Stomach (tissue), 9 donors: ENCODE data around the gene GNB1L. TPM values are rescaled to one million over a fixed set of nuclear protein-coding genes. Genes with fewer than 3 reads are reported as not detected.

ENCODE experiments used
- DNase-seq, 2 donors: peaks; one replicate each; pipeline versions ENCODE4 v3.0.0 to v3.0.0-alpha.2; 2013 to 2019
- H3K27ac ChIP-seq, 5 donors: fragments of 200-600 bp in 4 of 5; sonication (generic) in 4 of 5; one replicate each; pipeline ENCODE4 v1.5.1; 2013 to 2019; ENCODE audit warnings: mild to moderate bottlenecking in 1 of 5, moderate library complexity in 1 of 5
- H3K27me3 ChIP-seq, 3 donors: fragments of 200-600 bp; sonication (generic); one replicate each; pipeline ENCODE4 v1.5.1; 2017 to 2019; ENCODE audit warnings: mixed run types in 1 of 3
- H3K36me3 ChIP-seq, 4 donors: fragments of 200-600 bp; sonication (generic); 1 replicate in 3 of 4; 2 replicates in 1 of 4; pipeline ENCODE4 v1.5.1; 2016 to 2019
- H3K4me1 ChIP-seq, 4 donors: fragments of 200-600 bp; sonication (generic); one replicate each; pipeline ENCODE4 v1.5.1; 2016 to 2019
- H3K4me3 ChIP-seq, 4 donors: fragments of 200-600 bp; sonication (generic) in 3 of 4; one replicate each; pipeline ENCODE4 v1.5.1; 2016 to 2019; ENCODE audit warnings: mild to moderate bottlenecking in 1 of 4
- H3K9me3 ChIP-seq, 4 donors: fragments of 200-600 bp; sonication (generic); one replicate each; pipeline ENCODE4 v1.5.1; 2016 to 2019
- EP300 ChIP-seq: sonication (generic); formaldehyde crosslinking; IDR thresholded peaks from one replicate; pipeline ENCODE4 v1.6.1; 2017; ENCODE audit warnings: antibody characterized with exemption
- POLR2A ChIP-seq, 4 donors: fragments of 450-650 bp; IDR thresholded peaks; one replicate each; pipeline ENCODE4 v1.6.1; 2016; ENCODE audit warnings: antibody characterized with exemption in 4 of 4, control low read depth in 2 of 4, mild to moderate bottlenecking in 1 of 4, moderate library complexity in 1 of 4
- POLR2AphosphoS5 ChIP-seq, 3 donors: sonication (generic); formaldehyde crosslinking; IDR thresholded peaks; one replicate each; pipeline ENCODE4 v1.6.1; 2016; ENCODE audit warnings: antibody characterized with exemption in 3 of 3
- WGBS, 5 donors: extraction: QIAGEN DNeasy Blood & Tissue Kit in 3 of 5; methylation state at CpG; one replicate each; pipeline versions ENCODE4 v1.1.5 to v1.1.7; 2013 to 2018; 5-methylcytosine and 5-hydroxymethylcytosine counted together
- intact Hi-C: fragments of 100-400 bp; cut with DNase I; formaldehyde crosslinking; loops from one replicate; pipeline ENCODE4 v1.15.1; 2023; ENCODE audit warnings: low total_unique reads
- polyA plus RNA-seq, 3 donors: library from polyadenylated mRNA; stranded (reverse); fragments of 200-250 nt; gene quantifications; one replicate each; pipeline ENCODE4 v1.2.3, GENCODE V29; 2013
- total RNA-seq, 5 donors: library from RNA; depleted of rRNA; stranded (reverse); fragments of >200 nt; gene quantifications; one replicate each; pipeline versions ENCODE4 v1.1.0 to v1.2.3, GENCODE V29; 2014 to 2016
- TF ChIP-seq, protein P1 (sequence below), 7 experiments: fragments of 450-650 bp in 4 of 7; fragments of 200-600 bp in 3 of 7; sonication (generic) in 3 of 7; IDR thresholded peaks; one replicate each; pipeline ENCODE4 v1.5.1; 2016 to 2019; ENCODE audit warnings: antibody characterized with exemption in 7 of 7, control low read depth in 2 of 7, mild to moderate bottlenecking in 1 of 7
- donor health status: healthy with polysubstance abuse.
- donor health status: Bipolar disorder and iron deficiency.
- donor health status: healthy.

The GNB1L gene
- total and polyA plus RNA-seq, 8 donors: 0.29 to 6.8 (median 3.1) TPM; not detected in 1

DNA sequence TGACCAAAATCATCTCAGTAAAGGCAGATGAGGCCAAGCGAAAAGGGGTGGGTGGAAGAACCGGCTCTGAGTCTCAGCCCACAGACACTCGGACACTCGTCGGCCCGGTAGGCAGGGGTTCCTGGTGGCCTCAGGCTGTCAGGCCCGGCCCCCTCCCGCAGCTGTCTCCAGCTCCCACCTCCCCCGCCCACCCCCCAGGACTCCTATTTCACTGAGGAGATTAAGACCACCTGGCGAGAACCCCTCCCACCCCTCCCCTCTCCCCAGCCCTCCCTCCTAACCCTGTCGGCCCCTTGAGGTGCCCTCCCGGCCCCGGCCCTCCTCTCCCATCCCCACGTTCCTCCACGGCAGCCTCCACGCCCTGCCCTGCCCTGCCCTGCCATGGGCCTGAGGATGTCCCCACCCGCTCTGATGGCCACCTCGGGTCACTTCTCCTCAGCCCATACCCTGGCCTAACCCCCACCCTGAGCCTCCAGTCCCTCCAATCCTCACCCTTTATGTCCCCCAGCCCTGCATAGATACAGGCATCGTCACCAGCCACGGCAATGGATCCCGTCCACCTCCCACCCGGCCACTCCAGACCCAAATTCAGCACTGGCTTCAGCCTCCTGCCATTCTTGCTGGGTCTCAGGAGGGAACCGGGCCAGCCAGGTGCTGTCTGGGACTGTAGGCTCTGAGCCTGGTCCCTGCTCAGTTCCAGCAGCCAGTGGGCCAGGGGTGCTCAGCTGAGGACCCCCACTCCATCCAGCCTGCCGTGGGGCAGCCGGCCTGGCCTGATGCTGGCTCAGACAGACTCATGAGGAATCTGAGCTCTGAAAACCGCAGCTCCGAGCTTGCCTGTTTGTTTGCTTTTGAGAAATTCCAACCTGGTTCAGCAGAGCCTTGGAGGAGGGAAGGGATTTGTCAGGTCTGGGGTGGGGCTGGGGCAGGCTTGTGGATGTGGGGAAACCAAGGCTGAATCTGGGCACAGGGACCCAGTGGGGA lies 103.9 kb downstream of the GNB1L start:
- no peak for DNase-seq
- Histone ChIP-seq H3K4me1 (peaks cover 8 to 12% (median 11%) of the 10 kb centered on the region in 4 donors), H3K27me3 (peaks cover 17 to 82% (median 30%) of the 10 kb centered on the region in 3 donors), H3K36me3 (no peaks in the 10 kb centered on the region), H3K27ac (no peak overlapping the region), H3K4me3 (no peak overlapping the region), H3K9me3 (no peaks in the 10 kb centered on the region)
- intact Hi-C loops: no loop called here
- TF ChIP-seq EP300: no peak
- no peak for TF ChIP-seq POLR2A (IDR thresholded peaks at IDR 0.05)
- TF ChIP-seq, protein P1, sequence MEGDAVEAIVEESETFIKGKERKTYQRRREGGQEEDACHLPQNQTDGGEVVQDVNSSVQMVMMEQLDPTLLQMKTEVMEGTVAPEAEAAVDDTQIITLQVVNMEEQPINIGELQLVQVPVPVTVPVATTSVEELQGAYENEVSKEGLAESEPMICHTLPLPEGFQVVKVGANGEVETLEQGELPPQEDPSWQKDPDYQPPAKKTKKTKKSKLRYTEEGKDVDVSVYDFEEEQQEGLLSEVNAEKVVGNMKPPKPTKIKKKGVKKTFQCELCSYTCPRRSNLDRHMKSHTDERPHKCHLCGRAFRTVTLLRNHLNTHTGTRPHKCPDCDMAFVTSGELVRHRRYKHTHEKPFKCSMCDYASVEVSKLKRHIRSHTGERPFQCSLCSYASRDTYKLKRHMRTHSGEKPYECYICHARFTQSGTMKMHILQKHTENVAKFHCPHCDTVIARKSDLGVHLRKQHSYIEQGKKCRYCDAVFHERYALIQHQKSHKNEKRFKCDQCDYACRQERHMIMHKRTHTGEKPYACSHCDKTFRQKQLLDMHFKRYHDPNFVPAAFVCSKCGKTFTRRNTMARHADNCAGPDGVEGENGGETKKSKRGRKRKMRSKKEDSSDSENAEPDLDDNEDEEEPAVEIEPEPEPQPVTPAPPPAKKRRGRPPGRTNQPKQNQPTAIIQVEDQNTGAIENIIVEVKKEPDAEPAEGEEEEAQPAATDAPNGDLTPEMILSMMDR (IDR thresholded peaks at IDR 0.05): no peak
- no peak for TF ChIP-seq POLR2AphosphoS5 (IDR thresholded peaks at IDR 0.05)
- 39 to 55% (median 48%) methylated on average over 21 to 27 of the region's 27 CpGs for WGBS, 5 donors

DNA sequence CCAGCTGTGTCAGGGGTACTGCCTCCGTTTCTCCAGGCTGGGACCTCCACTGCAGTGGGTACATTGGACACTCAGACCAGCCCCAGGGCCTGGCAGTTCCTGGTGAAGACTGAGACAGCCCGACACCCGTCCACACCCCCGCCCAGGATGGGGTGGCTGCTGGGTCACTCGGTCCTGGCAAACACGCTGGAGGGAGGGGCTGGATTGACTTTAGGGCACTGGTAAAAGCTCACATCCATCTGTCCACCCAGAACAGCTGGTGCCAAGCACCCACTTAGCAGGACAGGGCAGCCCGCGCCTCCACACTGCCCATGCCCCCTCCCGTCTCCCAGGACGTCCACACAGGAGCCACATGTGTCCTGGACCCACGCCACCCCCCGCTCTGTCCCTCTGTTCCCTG lies 104.8 kb downstream of the GNB1L start:
- Histone ChIP-seq H3K9me3 (no peaks in the 10 kb centered on the region), H3K36me3 (no peaks in the 10 kb centered on the region), H3K27ac (no peak overlapping the region), H3K27me3 (peaks cover 11 to 72% (median 20%) of the 10 kb centered on the region in 3 donors), H3K4me3 (no peak overlapping the region), H3K4me1 (peaks cover 0 to 2% (median 2%) of the 10 kb centered on the region in 4 donors)
- intact Hi-C loops: no loop called here
- TF ChIP-seq EP300: no peak
- TF ChIP-seq, protein P1 (IDR thresholded peaks at IDR 0.05): no peak
- TF ChIP-seq POLR2AphosphoS5 (IDR thresholded peaks at IDR 0.05): no peak
- TF ChIP-seq POLR2A (IDR thresholded peaks at IDR 0.05): no peak
- DNase-seq: no peak
- 49 to 64% (median 57%) methylated on average over 7 to 12 of the region's 12 CpGs for WGBS, 5 donors

DNA sequence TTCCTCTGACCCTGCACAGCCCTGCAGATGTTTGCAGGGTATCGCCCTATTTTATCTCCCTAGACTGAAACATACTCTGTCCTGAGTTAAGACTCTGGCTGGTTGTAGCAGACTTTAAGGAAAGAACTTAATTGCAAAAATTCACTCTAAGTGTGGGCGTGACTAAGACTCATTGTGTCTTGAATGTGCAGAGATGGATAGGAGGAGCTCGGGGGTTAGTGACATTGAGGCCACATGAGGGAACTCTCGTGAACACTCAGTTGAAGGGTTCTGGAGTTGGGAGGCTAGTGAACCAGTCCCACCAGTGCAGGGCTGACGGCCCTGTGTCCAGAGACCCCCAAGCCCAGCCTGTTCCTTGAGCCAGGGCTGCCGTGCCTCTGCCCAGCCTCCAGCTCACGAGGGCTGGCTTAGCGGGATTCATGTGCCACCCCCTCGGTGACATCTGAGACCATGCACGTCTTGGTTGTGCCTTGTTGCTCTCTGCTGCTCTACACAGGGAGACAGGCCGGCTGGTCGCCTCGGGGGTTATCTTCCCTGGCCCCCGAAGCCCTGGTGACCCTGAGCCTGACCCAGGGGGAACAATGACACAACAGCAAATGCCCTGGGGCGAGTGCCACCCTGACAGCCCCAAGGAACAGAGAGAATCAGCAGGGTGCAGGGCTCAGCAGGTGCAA lies 105.5 kb downstream of the GNB1L start:
- intact Hi-C loops: no loop called here
- 64 to 78% (median 67%) methylated on average over 7 to 15 of the region's 15 CpGs for WGBS, 5 donors
- no peaks in the 10 kb centered on the region for H3K4me1 ChIP-seq

DNA sequence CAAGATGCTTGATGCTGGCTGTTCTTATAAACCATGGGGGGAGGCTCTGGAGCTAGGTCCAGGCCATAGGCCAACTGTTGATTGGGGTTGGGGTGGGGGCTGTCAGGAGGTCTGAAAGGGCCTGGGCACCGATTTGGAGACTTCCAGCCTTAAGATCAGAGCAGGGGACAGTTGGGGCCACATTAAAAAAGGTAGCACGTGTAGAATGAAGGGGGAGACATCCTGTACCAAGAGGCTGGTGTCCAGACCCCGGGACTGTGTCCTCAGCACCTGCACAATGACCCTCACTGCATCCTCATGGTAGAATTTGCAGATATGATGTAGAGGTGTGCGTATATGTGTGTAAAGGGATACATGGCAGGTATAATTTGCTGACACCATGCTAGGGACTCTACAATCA lies 106.5 kb downstream of the GNB1L start:
- WGBS, 5 donors: 64 to 73% (median 67%) methylated on average over 3 to 4 of the region's 4 CpGs
- Histone ChIP-seq H3K9me3 (no peaks in the 10 kb centered on the region), H3K27me3 (peaks cover 0 to 55% (median 5%) of the 10 kb centered on the region in 3 donors), H3K4me1 (no peaks in the 10 kb centered on the region), H3K27ac (no peak overlapping the region), H3K4me3 (no peak overlapping the region), H3K36me3 (no peaks in the 10 kb centered on the region)
- TF ChIP-seq, protein P1 (IDR thresholded peaks at IDR 0.05): no peak
- no peak for TF ChIP-seq POLR2AphosphoS5 (IDR thresholded peaks at IDR 0.05)
- no peak for TF ChIP-seq POLR2A (IDR thresholded peaks at IDR 0.05)
- TF ChIP-seq EP300: no peak
- DNase-seq: no peak
- intact Hi-C loops: no loop called here

More for the DNA sequence above, 105.5 kb downstream of the GNB1L start:
- DNase-seq: no peak
- H3K9me3 ChIP-seq: no peaks in the 10 kb centered on the region
- no peak overlapping the region for H3K4me3 ChIP-seq
- H3K27me3 ChIP-seq: peaks cover 4 to 65% (median 13%) of the 10 kb centered on the region in 3 donors
- H3K36me3 ChIP-seq: no peaks in the 10 kb centered on the region
- no peak for TF ChIP-seq POLR2A (IDR thresholded peaks at IDR 0.05)
- TF ChIP-seq EP300: no peak
- TF ChIP-seq, protein P1 (IDR thresholded peaks at IDR 0.05): no peak
- TF ChIP-seq POLR2AphosphoS5 (IDR thresholded peaks at IDR 0.05): no peak
- H3K27ac ChIP-seq: no peak overlapping the region
